Astrocyte (in vitro differentiated cells and primary cell): ENCODE results near the gene KCP.

ENCODE experiments used
- CTCF ChIP-seq: IDR thresholded peaks from 2 replicates; pipeline ENCODE4 v1.5.1; 2011; ENCODE audit warnings: low read depth, mild to moderate bottlenecking, inconsistent platforms, low read length, moderate library complexity; ENCODE audit not compliant: insufficient read depth
- EZH2 ChIP-seq: IDR thresholded peaks from 2 replicates; pipeline ENCODE4 v1.6.1; 2012; ENCODE audit warnings: mild to moderate bottlenecking, low read length, inconsistent platforms; ENCODE audit not compliant: insufficient read depth

GRCh38 chr7:128937271-128937646, 26.8 kb upstream of the KCP start:
- no peak for TF ChIP-seq EZH2
- no peak for TF ChIP-seq CTCF
